Heart left ventricle (tissue), 16 donors: Measurements from ENCODE around the gene PHLDB3. TPM values are rescaled to one million over a fixed set of nuclear protein-coding genes. Genes with fewer than 3 reads are reported as not detected.

Source experiments
- ATAC-seq, 4 donors: fragments of 200-7000 bp; cut with Tn5 transposase; one replicate each; pipeline ENCODE4 v1.9.1; 2020 to 2022; ENCODE audit warnings: moderate library complexity in 4 of 4, mild to moderate bottlenecking in 3 of 4, moderate number of reproducible peaks in 1 of 4
- DNase-seq, 5 donors: peaks; one replicate each; pipeline ENCODE4 v3.0.0-alpha.2; 2020
- H3K27ac ChIP-seq, 12 donors: fragments of 200-600 bp; sonication (generic) in 4 of 12; one replicate each; pipeline versions ENCODE4 v1.5.0 to v1.8.0; 2016 to 2022; ENCODE audit warnings: mild to moderate bottlenecking in 2 of 12
- H3K27me3 ChIP-seq, 9 donors: fragments of 200-600 bp; sonication (generic) in 2 of 9; one replicate each; pipeline versions ENCODE4 v1.5.1 to v1.8.0; 2016 to 2022; ENCODE audit warnings: mild to moderate bottlenecking in 3 of 9
- H3K36me3 ChIP-seq, 9 donors: fragments of 200-600 bp; sonication (generic) in 2 of 9; one replicate each; pipeline versions ENCODE4 v1.5.0 to v1.8.0; 2018 to 2022; ENCODE audit warnings: mild to moderate bottlenecking in 2 of 9
- H3K4me1 ChIP-seq, 12 donors: fragments of 200-600 bp; sonication (generic) in 4 of 12; one replicate each; pipeline versions ENCODE4 v1.5.0 to v1.8.0; 2016 to 2022; ENCODE audit warnings: mild to moderate bottlenecking in 3 of 12
- H3K4me3 ChIP-seq, 12 donors: fragments of 200-600 bp; sonication (generic) in 4 of 12; one replicate each; pipeline versions ENCODE4 v1.5.0 to v1.8.0; 2017 to 2022; ENCODE audit warnings: mild to moderate bottlenecking in 9 of 12, moderate library complexity in 4 of 12
- H3K9me3 ChIP-seq, 12 donors: fragments of 200-600 bp; sonication (generic) in 4 of 12; one replicate each; pipeline versions ENCODE4 v1.5.0 to v1.8.0; 2016 to 2022; ENCODE audit warnings: mild to moderate bottlenecking in 1 of 12
- CTCF ChIP-seq, 12 donors: fragments of 200-600 bp; sonication (generic) in 4 of 12; IDR thresholded peaks; one replicate each; pipeline versions ENCODE4 v1.5.0 to v1.8.0; 2018 to 2022; ENCODE audit warnings: antibody characterized with exemption in 12 of 12, mild to moderate bottlenecking in 5 of 12
- POLR2A ChIP-seq, 2 donors: fragments of 450-650 bp; IDR thresholded peaks; one replicate each; pipeline ENCODE4 v1.6.1; 2017; ENCODE audit warnings: antibody characterized with exemption in 2 of 2, mild to moderate bottlenecking in 2 of 2, moderate library complexity in 2 of 2
- WGBS, 4 donors: extraction: QIAGEN DNeasy Blood & Tissue Kit in 2 of 4; methylation state at CpG; one replicate each; pipeline versions ENCODE4 v1.1.5 to v1.1.7; 2013 to 2018; 5-methylcytosine and 5-hydroxymethylcytosine counted together
- intact Hi-C, 10 donors: fragments of 100-400 bp; cut with DNase I; formaldehyde crosslinking; loops; one replicate each; pipeline versions ENCODE4 v1.11.1 to v1.14.2; 2022
- polyA plus RNA-seq, 2 donors: library from polyadenylated mRNA; stranded (reverse); fragments of 200-250 nt; gene quantifications; one replicate each; pipeline ENCODE4 v1.2.3, GENCODE V29; 2013
- total RNA-seq, 9 donors: library from RNA; depleted of rRNA in 2 of 9; stranded (reverse); fragments of >200 nt in 2 of 9; fragmentation: NEBNext Ultra II Directional in 3 of 9; extraction: Animal tissue kit (Norgen Biotek cat#: 25700) in 3 of 9; gene quantifications; one replicate each; pipeline versions ENCODE4 v1.1.0 to v1.2.4, GENCODE V29; 2016 to 2023
- donor health status: ischemic (EF 13 %, LVEDD 7.1; RV severe dilation, severe dysfunction).
- donor health status: healthy with polysubstance abuse.
- donor health status: DM: no; HTN: yes; CAD: no.
- donor health status: DM: no; HTN: no; CAD: no.
- donor health status: ischemic (EF 25% LVEDD 6.9; RV normal size, moderate dysfunction).
- donor health status: ischemic (EF 25% LVEDD 5.7; RV mildly dilated, moderate dysfunction).
- donor health status: healthy.
- donor health status: DM: yes; HTN: yes; CAD: no.
- donor health status: ischemic (EF 35%, LVEDD 5.7; RV mildly dilated, moderate dysfunction).
- donor health status: nonischemic (EF 11% LVEDD 7.7; RV severe dilation, severe dysfunction).
- donor health status: DM: yes; HTN: yes; CAD: no.
- donor health status: PGD.
- donor health status: ischemic (EF 29% LVEDD 5.4; RV normal size, mild dysfunction).
- donor health status: nonischemic (EF 23%, LVEDD 6.1; RV moderate dilation, normal function).

The PHLDB3 gene
- total and polyA plus RNA-seq, 11 donors = 2.4 to 11.6 (median 5.7) TPM

DNA sequence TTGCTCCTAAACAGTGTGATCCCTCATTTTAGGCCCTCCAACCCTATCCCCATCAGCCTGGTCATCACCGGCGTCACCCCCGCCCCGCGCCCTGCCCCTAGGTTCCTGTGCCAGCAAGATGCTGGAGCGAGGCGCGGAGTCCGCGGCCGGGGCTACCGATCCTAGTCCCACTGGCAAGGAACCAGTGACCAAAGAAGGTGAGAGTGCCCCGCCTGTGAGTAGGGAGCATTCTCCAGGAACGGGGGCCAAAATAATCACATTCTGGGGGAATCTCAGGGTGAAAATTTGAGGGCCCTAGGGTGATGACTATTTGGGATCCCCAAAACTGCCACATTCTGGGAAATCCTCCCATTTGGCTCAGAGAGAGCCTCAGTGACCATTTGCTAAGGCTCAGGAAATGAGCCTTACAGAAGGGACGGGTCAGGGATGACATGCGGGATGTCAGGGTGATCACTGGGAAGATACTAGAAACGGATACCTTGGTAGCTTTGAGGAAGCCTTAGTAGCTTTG is 29.8 kb upstream of the PHLDB3 start:
- peaks cover 0 to 21% (median 17%) of the 10 kb centered on the region in 9 donors for H3K36me3 ChIP-seq
- H3K27ac ChIP-seq = peak overlapping the region in 11 of 12 donors; percentile 19 to 95 (median 90)
- TF ChIP-seq CTCF (IDR thresholded peaks at IDR 0.05) (no peak), POLR2A (IDR thresholded peaks at IDR 0.05) (no peak)
- H3K4me3 ChIP-seq = peak overlapping the region in 9 of 12 donors; percentile 55 to 72 (median 64)
- 10 to 16% (median 13%) methylated on average over 10 to 17 of the region's 17 CpGs for WGBS, 4 donors
- H3K4me1 ChIP-seq = peaks cover 0 to 25% (median 12%) of the 10 kb centered on the region in 12 donors
- H3K27me3 ChIP-seq = no peaks in the 10 kb centered on the region
- intact Hi-C loops = loop anchor here in 6 of 10 donors (1.0 to 10.0 kb wide), 6 partner anchors 60 to 250 kb away; partner anchors contain the start of genes IRGQ (in 3 of the 6), ZNF576 (in 3 of the 6) and KCNN4 (in 1 of the 6)
- H3K9me3 ChIP-seq = peaks cover 0 to 11% (median 9%) of the 10 kb centered on the region in 12 donors
- no peak for ATAC-seq
- no peak for DNase-seq

DNA sequence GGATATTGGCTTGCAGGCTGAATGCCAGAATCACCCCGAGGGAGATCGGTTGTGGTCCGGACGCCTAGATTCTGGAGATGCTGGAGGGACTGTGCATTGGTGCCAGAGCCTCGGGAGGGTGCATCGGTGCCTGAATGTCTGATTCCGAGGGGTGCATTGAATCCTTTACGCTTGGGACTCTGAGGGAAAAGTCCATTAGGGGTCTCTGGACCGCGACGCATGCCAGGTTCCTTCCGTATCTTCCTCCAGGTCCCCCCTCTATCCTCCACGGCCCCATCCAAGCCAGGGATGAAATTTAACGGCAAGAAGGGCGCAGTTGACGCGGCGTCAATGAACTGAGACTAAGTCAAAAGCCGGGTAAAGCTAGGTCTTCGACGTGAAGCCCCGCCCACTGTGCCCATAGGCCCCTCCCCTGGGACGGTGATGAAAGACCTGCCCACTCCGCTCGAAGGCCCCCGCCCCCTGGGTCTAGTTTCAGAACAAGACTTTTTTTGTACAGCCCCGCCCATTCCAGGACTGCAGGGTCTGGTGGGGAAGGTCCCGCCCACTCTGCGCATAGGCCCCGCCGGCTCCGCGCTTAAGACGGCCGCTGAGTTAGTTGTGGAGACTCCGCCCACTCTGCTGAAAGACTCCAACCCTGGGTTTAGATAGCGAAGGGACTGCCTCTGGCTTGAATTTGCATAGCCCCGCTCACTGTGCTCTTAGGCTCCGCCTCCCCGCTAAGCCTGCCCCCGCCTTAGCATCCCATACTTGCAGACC is 29.2 kb upstream of the PHLDB3 start:
- H3K9me3 ChIP-seq = peaks cover 0 to 5% (median 3%) of the 10 kb centered on the region in 12 donors
- no peaks in the 10 kb centered on the region for H3K27me3 ChIP-seq
- H3K4me1 ChIP-seq = peaks cover 0 to 25% (median 12%) of the 10 kb centered on the region in 12 donors
- peak; percentile 98 to 99 (median 99) for DNase-seq
- H3K36me3 ChIP-seq = peaks cover 0 to 15% (median 10%) of the 10 kb centered on the region in 9 donors
- peak overlapping the region; percentile 58 to 95 (median 88) for H3K27ac ChIP-seq
- TF ChIP-seq POLR2A (IDR thresholded peaks at IDR 0.05) = peak in 1 of 2 donors; percentile 32
- no peak for TF ChIP-seq CTCF (IDR thresholded peaks at IDR 0.05)
- 0 to 1% (median 1%) methylated on average over 3 to 41 of the region's 41 CpGs for WGBS, 4 donors
- H3K4me3 ChIP-seq = peak overlapping the region; percentile 35 to 72 (median 60)
- ATAC-seq = peak; percentile 90 to 91 (median 90)
- intact Hi-C loops = loop anchor here in 7 of 10 donors (1.0 to 10.0 kb wide), 8 partner anchors 61 to 251 kb away; partner anchors contain the start of genes IRGQ (in 5 of the 7), ZNF576 (in 5 of the 7) and KCNN4 (in 1 of the 7)

- peak; percentile 57 to 81 (median 74) for ATAC-seq
- intact Hi-C loops = loop anchor here in 6 of 10 donors (1.0 to 10.0 kb wide), 7 partner anchors 62 to 252 kb away; partner anchors contain the start of genes IRGQ (in 4 of the 6), ZNF576 (in 4 of the 6) and KCNN4 (in 1 of the 6)
- peak within 1 kb of the TSS; percentile 35 to 72 (median 60) for H3K4me3 ChIP-seq
- peak; percentile 92 to 94 (median 94) for DNase-seq
- WGBS, 4 donors = 0% methylated on average over 19 to 47 of the region's 47 CpGs
- H3K36me3 ChIP-seq = peaks cover 0 to 8% (median 4%) of the 10 kb centered on the region in 9 donors
- TF ChIP-seq POLR2A (IDR thresholded peaks at IDR 0.05) = no peak
- peak in 1 of 12 donors; percentile 12 for TF ChIP-seq CTCF (IDR thresholded peaks at IDR 0.05)
- H3K4me1 ChIP-seq = peaks cover 0 to 26% (median 12%) of the 10 kb centered on the region in 12 donors
- H3K9me3 ChIP-seq = no peaks in the 10 kb centered on the region
- no peaks in the 10 kb centered on the region for H3K27me3 ChIP-seq
- H3K27ac ChIP-seq = peak within 1 kb of the TSS; percentile 58 to 95 (median 88)
These were observed 28.5 kb upstream of the PHLDB3 start, which contains the start of gene ZNF575 for GRCh38 chr19:43532962-43533545. Gene ZNF575, plus strand, starts transcription at chr19:43533188. Its CDS starts 1,235 bp downstream, at chr19:43534423.
